Sigmoid colon (tissue), 7 donors: ENCODE results near the gene ZDHHC13. TPM values are rescaled to one million over a fixed set of nuclear protein-coding genes. Genes with fewer than 3 reads are reported as not detected.

ENCODE experiments used
- DNase-seq: peaks from one replicate; pipeline ENCODE4 v3.0.0-alpha.2; 2019
- H3K27ac ChIP-seq, 4 donors: fragments of 200-600 bp; sonication (generic); one replicate each; pipeline ENCODE4 v1.5.1; 2016 to 2019; ENCODE audit warnings: mild to moderate bottlenecking in 1 of 4
- H3K27me3 ChIP-seq, 3 donors: fragments of 200-600 bp; sonication (generic); one replicate each; pipeline ENCODE4 v1.5.1; 2019; ENCODE audit warnings: mild to moderate bottlenecking in 1 of 3
- H3K36me3 ChIP-seq, 4 donors: fragments of 200-600 bp; sonication (generic); one replicate each; pipeline ENCODE4 v1.5.1; 2016 to 2019
- H3K4me1 ChIP-seq, 4 donors: fragments of 200-600 bp; sonication (generic); one replicate each; pipeline ENCODE4 v1.5.1; 2017 to 2019
- H3K4me3 ChIP-seq, 4 donors: fragments of 200-600 bp; sonication (generic); one replicate each; pipeline ENCODE4 v1.5.1; 2017 to 2019; ENCODE audit warnings: mild to moderate bottlenecking in 2 of 4, moderate library complexity in 1 of 4
- H3K9me3 ChIP-seq, 4 donors: fragments of 200-600 bp in 3 of 4; sonication (generic) in 3 of 4; one replicate each; pipeline versions ENCODE4 v1.5.1 to v1.6.1; 2013 to 2019
- EP300 ChIP-seq, 4 donors: sonication (generic); formaldehyde crosslinking; IDR thresholded peaks; one replicate each; pipeline ENCODE4 v1.6.1; 2017; ENCODE audit warnings: antibody characterized with exemption in 4 of 4
- POLR2A ChIP-seq, 2 donors: fragments of 450-650 bp; IDR thresholded peaks; one replicate each; pipeline ENCODE4 v1.6.1; 2016; ENCODE audit warnings: antibody characterized with exemption in 2 of 2, mild to moderate bottlenecking in 2 of 2, moderate library complexity in 2 of 2
- POLR2AphosphoS5 ChIP-seq, 4 donors: sonication (generic); formaldehyde crosslinking; IDR thresholded peaks; one replicate each; pipeline ENCODE4 v1.6.1; 2017; ENCODE audit warnings: antibody characterized with exemption in 4 of 4
- WGBS, 2 donors: extraction: QIAGEN DNeasy Blood & Tissue Kit; methylation state at CpG; one replicate each; pipeline ENCODE4 v1.1.7; 2013; 5-methylcytosine and 5-hydroxymethylcytosine counted together
- intact Hi-C: fragments of 100-400 bp; cut with DNase I; formaldehyde crosslinking; loops from one replicate; pipeline ENCODE4 v1.15.1; 2023
- polyA plus RNA-seq, 3 donors: library from polyadenylated mRNA; stranded (reverse); fragments of 200-250 nt; gene quantifications; one replicate each; pipeline ENCODE4 v1.2.3, GENCODE V29; 2013
- total RNA-seq, 4 donors: library from RNA; depleted of rRNA; stranded (reverse); fragments of >200 nt; gene quantifications; one replicate each; pipeline ENCODE4 v1.1.0, GENCODE V29; 2016
- TF ChIP-seq, protein P1 (sequence below), 4 experiments: fragments of 450-650 bp in 3 of 4; fragments of 200-600 bp in 1 of 4; IDR thresholded peaks; one replicate each; pipeline ENCODE4 v1.5.1; 2016 to 2019; ENCODE audit warnings: antibody characterized with exemption in 4 of 4, mild to moderate bottlenecking in 3 of 4, moderate library complexity in 2 of 4
- donor health status: healthy with polysubstance abuse.
- donor health status: Bipolar disorder and iron deficiency.
- donor health status: healthy.

The ZDHHC13 gene
- total and polyA plus RNA-seq, 7 donors: 6.6 to 18.4 (median 7.5) TPM

DNA sequence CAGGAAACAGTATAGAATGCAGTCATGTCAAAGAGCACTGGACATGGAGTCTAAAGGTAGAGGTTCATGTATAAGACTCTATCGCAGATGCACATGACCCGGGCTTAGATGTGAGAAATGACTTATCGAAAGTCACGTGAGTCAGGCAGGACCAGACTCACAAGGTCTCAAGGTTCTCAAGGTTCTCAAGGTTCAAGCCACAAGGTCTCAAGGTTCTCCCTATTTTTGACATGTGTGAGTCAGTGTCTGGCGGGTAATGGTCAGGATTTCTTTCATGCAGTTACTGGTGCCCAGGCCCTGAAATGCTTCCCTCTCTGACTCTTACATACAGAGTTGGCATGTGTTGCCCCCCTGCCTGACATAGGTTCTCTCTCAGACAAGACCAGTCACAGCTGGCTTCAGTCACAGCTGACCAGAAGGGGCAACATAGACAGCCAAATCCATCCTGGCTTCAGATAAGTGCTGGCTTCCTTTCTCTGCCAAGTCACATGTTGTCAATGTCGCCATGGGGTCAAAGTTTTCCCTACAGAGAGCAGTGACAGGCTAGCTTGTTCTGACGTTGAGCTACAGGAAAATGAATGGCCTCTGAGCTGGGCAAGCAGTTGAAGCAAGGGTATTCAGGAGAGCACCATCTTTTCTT, 74.7 kb downstream of the ZDHHC13 start:
- Histone ChIP-seq H3K4me3 (no peak overlapping the region), H3K27ac (no peak overlapping the region), H3K27me3 (no peaks in the 10 kb centered on the region), H3K4me1 (no peaks in the 10 kb centered on the region), H3K9me3 (no peaks in the 10 kb centered on the region), H3K36me3 (no peaks in the 10 kb centered on the region)
- intact Hi-C loops: no loop called here
- WGBS, 2 donors: 72 to 82% methylated on average over 7 of the region's 7 CpGs
- TF ChIP-seq EP300 (IDR thresholded peaks at IDR 0.05): no peak
- TF ChIP-seq, protein P1, sequence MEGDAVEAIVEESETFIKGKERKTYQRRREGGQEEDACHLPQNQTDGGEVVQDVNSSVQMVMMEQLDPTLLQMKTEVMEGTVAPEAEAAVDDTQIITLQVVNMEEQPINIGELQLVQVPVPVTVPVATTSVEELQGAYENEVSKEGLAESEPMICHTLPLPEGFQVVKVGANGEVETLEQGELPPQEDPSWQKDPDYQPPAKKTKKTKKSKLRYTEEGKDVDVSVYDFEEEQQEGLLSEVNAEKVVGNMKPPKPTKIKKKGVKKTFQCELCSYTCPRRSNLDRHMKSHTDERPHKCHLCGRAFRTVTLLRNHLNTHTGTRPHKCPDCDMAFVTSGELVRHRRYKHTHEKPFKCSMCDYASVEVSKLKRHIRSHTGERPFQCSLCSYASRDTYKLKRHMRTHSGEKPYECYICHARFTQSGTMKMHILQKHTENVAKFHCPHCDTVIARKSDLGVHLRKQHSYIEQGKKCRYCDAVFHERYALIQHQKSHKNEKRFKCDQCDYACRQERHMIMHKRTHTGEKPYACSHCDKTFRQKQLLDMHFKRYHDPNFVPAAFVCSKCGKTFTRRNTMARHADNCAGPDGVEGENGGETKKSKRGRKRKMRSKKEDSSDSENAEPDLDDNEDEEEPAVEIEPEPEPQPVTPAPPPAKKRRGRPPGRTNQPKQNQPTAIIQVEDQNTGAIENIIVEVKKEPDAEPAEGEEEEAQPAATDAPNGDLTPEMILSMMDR (IDR thresholded peaks at IDR 0.05): no peak
- TF ChIP-seq POLR2A (IDR thresholded peaks at IDR 0.05): no peak
- TF ChIP-seq POLR2AphosphoS5 (IDR thresholded peaks at IDR 0.05): no peak
- DNase-seq: no peak

DNA sequence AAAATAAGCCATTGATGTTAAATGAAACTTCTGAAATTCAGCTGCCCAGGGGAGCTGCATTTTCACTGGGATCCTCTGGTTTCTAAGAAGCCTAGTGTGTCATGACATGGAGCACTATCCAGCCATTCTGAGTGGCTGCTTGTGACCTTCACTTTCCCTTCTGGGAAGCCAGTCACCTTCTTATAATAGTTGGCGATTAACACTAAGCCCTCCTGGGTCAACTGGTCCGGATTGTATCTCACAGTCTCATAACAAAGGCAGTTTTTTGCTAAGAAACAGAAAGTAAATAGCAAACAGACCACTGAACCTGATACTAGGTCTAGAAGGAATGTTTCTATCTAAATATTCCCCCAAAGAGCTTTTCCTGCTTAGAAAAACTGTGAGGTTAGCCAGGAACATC, 76.9 kb downstream of the ZDHHC13 start:
- Histone ChIP-seq H3K4me1 (no peaks in the 10 kb centered on the region), H3K27me3 (no peaks in the 10 kb centered on the region), H3K9me3 (no peaks in the 10 kb centered on the region), H3K27ac (no peak overlapping the region), H3K36me3 (no peaks in the 10 kb centered on the region), H3K4me3 (no peak overlapping the region)
- no peak for DNase-seq
- 72 to 78% methylated on average over 2 of the region's 2 CpGs for WGBS, 2 donors
- TF ChIP-seq POLR2AphosphoS5 (IDR thresholded peaks at IDR 0.05) (no peak), POLR2A (IDR thresholded peaks at IDR 0.05) (no peak), EP300 (IDR thresholded peaks at IDR 0.05) (no peak)
- TF ChIP-seq, protein P1 (IDR thresholded peaks at IDR 0.05): no peak
- intact Hi-C loops: no loop called here

- no peaks in the 10 kb centered on the region for H3K9me3 ChIP-seq
- no peak for DNase-seq
- intact Hi-C loops: no loop called here
- WGBS, 2 donors: 90 to 93% methylated on average over 4 of the region's 4 CpGs
- no peak overlapping the region for H3K4me3 ChIP-seq
- no peaks in the 10 kb centered on the region for H3K27me3 ChIP-seq
- TF ChIP-seq, protein P1 (IDR thresholded peaks at IDR 0.05): no peak
- TF ChIP-seq POLR2A (IDR thresholded peaks at IDR 0.05): no peak
- no peak for TF ChIP-seq EP300 (IDR thresholded peaks at IDR 0.05)
- TF ChIP-seq POLR2AphosphoS5 (IDR thresholded peaks at IDR 0.05): no peak
- no peak overlapping the region for H3K27ac ChIP-seq
- no peaks in the 10 kb centered on the region for H3K36me3 ChIP-seq
- no peaks in the 10 kb centered on the region for H3K4me1 ChIP-seq
These were observed 77.8 kb downstream of the ZDHHC13 start for GRCh38 chr11:19194620-19195308.

GRCh38 chr11:19196432-19196831, 79.5 kb downstream of the ZDHHC13 start:
- Histone ChIP-seq H3K4me1 (no peaks in the 10 kb centered on the region), H3K27ac (no peak overlapping the region), H3K4me3 (no peak overlapping the region), H3K36me3 (no peaks in the 10 kb centered on the region), H3K9me3 (no peaks in the 10 kb centered on the region), H3K27me3 (no peaks in the 10 kb centered on the region)
- WGBS, 2 donors: 18 to 73% methylated on average over 6 of the region's 6 CpGs
- no peak for DNase-seq
- TF ChIP-seq POLR2AphosphoS5 (IDR thresholded peaks at IDR 0.05): no peak
- no peak for TF ChIP-seq EP300 (IDR thresholded peaks at IDR 0.05)
- intact Hi-C loops: no loop called here

DNA sequence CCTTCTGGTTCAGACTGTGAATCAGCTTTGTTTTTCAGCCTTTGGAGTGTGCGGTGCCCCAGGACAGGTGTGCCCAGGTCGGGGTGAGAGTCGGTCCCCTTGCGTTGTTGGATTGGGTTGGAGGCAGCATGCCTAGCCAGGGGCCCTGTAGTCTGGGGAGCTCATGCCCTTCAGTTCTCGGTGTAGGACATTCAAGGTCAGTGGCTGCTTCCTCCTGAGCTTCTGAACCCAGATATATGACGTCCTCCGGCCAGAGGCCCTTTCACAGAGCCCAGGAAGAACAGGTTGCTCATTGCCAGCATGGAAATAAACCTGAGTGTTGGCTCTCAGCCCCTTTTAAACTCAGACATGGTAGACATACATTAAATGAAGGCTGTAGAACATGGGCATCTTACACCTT, 82.1 kb downstream of the ZDHHC13 start:
- intact Hi-C loops: no loop called here
- 88 to 90% methylated on average over 7 of the region's 7 CpGs for WGBS, 2 donors

More for the DNA sequence above, 82.1 kb downstream of the ZDHHC13 start:
- Histone ChIP-seq H3K9me3 (no peaks in the 10 kb centered on the region), H3K36me3 (no peaks in the 10 kb centered on the region), H3K27ac (no peak overlapping the region), H3K27me3 (no peaks in the 10 kb centered on the region), H3K4me3 (no peak overlapping the region), H3K4me1 (no peaks in the 10 kb centered on the region)
- DNase-seq: no peak
- TF ChIP-seq POLR2AphosphoS5 (IDR thresholded peaks at IDR 0.05): no peak
- TF ChIP-seq, protein P1 (IDR thresholded peaks at IDR 0.05): no peak
- no peak for TF ChIP-seq EP300 (IDR thresholded peaks at IDR 0.05)
- TF ChIP-seq POLR2A (IDR thresholded peaks at IDR 0.05): no peak
